B cell (primary cell): ENCODE data around the gene TANGO6. TPM values are rescaled to one million over a fixed set of nuclear protein-coding genes. Genes with fewer than 3 reads are reported as not detected.

Experiments used
- ATAC-seq: fragments of 200-7000 bp; cut with Tn5 transposase; one replicate; pipeline ENCODE4 v1.10.0; 2021; ENCODE audit warnings: low read depth, mild to moderate bottlenecking, moderate number of reproducible peaks, moderate library complexity
- CTCF ChIA-PET: fragments of 350-600 bp; sonication (Branson Sonifier 250); formaldehyde crosslinking; loops from one replicate; lab custom pipeline; 2021; ENCODE audit warnings: antibody characterized with exemption, inconsistent platforms; lab: Charles Lee
- POLR2A ChIA-PET: fragments of 350-600 bp; sonication (Branson Sonifier 250); formaldehyde crosslinking; loops from one replicate; lab custom pipeline; 2021; ENCODE audit warnings: antibody characterized with exemption; lab: Charles Lee
- DNase-seq: peaks from one replicate; pipeline ENCODE4 v3.0.0; 2013
- H2AFZ ChIP-seq: 2 replicates; pipeline ENCODE4 v1.6.1; 2012; ENCODE audit warnings: mild to moderate bottlenecking, low read depth, low read length; ENCODE audit not compliant: insufficient read depth, poor library complexity, severe bottlenecking
- H3K27ac ChIP-seq, 2 donors: 1 replicate in 1 of 2; 2 replicates in 1 of 2; pipeline ENCODE4 v1.5.1; 2012 to 2013; ENCODE audit warnings: low read length in 2 of 2, mild to moderate bottlenecking in 2 of 2, moderate library complexity in 1 of 2
- H3K27me3 ChIP-seq, 4 experiments: fragments of 200-600 bp in 1 of 4; sonication (generic) in 1 of 4; replicated peaks in 1 of 4; 1 replicate in 2 of 4; 2 replicates in 2 of 4; pipeline versions ENCODE4 v1.6.1 to v1.7.0; 2013 to 2016; ENCODE audit warnings: low read length in 3 of 4, mild to moderate bottlenecking in 2 of 4, mixed read lengths in 1 of 4, moderate library complexity in 1 of 4; ENCODE audit not compliant: insufficient read depth in 4 of 4, control insufficient read depth in 3 of 4; ENCODE audit errors: control extremely low read depth in 1 of 4
- H3K36me3 ChIP-seq, 2 experiments: replicated peaks in 1 of 2; 1 replicate in 1 of 2; 2 replicates in 1 of 2; pipeline versions ENCODE4 v1.6.1 to v1.7.1; 2013; ENCODE audit warnings: low read length in 1 of 2; ENCODE audit not compliant: insufficient read depth in 2 of 2, control insufficient read depth in 1 of 2; ENCODE audit errors: control extremely low read depth in 1 of 2, extremely low read depth in 1 of 2
- H3K4me1 ChIP-seq, 2 donors: fragments of 200-600 bp in 1 of 2; sonication (generic) in 1 of 2; 1 replicate in 1 of 2; 2 replicates in 1 of 2; pipeline versions ENCODE4 v1.5.1 to v1.6.1; 2013 to 2017; ENCODE audit warnings: low read length in 2 of 2; ENCODE audit not compliant: control insufficient read depth in 2 of 2, insufficient read depth in 2 of 2
- H3K4me2 ChIP-seq: replicated peaks from 2 replicates; pipeline ENCODE3; 2012; ENCODE audit warnings: mild to moderate bottlenecking, low read depth, low read length; ENCODE audit not compliant: poor library complexity, severe bottlenecking
- H3K4me3 ChIP-seq, 5 experiments: fragments of 200-600 bp in 1 of 5; sonication (generic) in 1 of 5; 1 replicate in 3 of 5; 2 replicates in 2 of 5; pipeline versions ENCODE4 v1.5.1 to v1.7.0; 2011 to 2016; ENCODE audit warnings: low read length in 4 of 5, mild to moderate bottlenecking in 4 of 5, low read depth in 2 of 5, control low read depth in 1 of 5, moderate library complexity in 1 of 5; ENCODE audit not compliant: insufficient read depth in 1 of 5; ENCODE audit errors: control extremely low read depth in 1 of 5, extremely low read depth in 1 of 5
- H3K79me2 ChIP-seq: fragments of 200-600 bp; sonication (generic); one replicate; pipeline ENCODE4 v1.6.0; 2016; ENCODE audit warnings: low read length; ENCODE audit not compliant: control insufficient read depth, insufficient read depth
- H3K9ac ChIP-seq: fragments of 200-600 bp; sonication (generic); 2 replicates; pipeline ENCODE4 v1.6.1; 2017; ENCODE audit warnings: mild to moderate bottlenecking, low read length, moderate library complexity
- H3K9me3 ChIP-seq, 3 donors: one replicate each; pipeline versions ENCODE4 v1.6.1 to v1.7.1; 2013; ENCODE audit warnings: low read length in 2 of 3; ENCODE audit not compliant: control insufficient read depth in 2 of 3, insufficient read depth in 1 of 3; ENCODE audit errors: control extremely low read depth in 1 of 3
- H4K20me1 ChIP-seq: 2 replicates; pipeline ENCODE4 v1.6.0; 2012; ENCODE audit warnings: mild to moderate bottlenecking, low read length; ENCODE audit not compliant: insufficient read depth, control insufficient read depth, poor library complexity, severe bottlenecking
- H3K27ac Mint-ChIP-seq: one replicate; pipeline ENCODE4 v1.8.0; 2021; ENCODE audit warnings: mixed read lengths
- H3K27me3 Mint-ChIP-seq: one replicate; pipeline ENCODE4 v1.8.0; 2021; ENCODE audit warnings: mixed read lengths
- H3K4me1 Mint-ChIP-seq: one replicate; pipeline ENCODE4 v1.8.0; 2021; ENCODE audit warnings: mixed read lengths
- H3K4me3 Mint-ChIP-seq: one replicate; pipeline ENCODE4 v1.8.0; 2021; ENCODE audit warnings: mixed read lengths
- H3K9me3 Mint-ChIP-seq: one replicate; pipeline ENCODE4 v1.8.0; 2022; ENCODE audit warnings: mixed read lengths; ENCODE audit not compliant: insufficient read depth
- CTCF ChIP-seq: fragments of 200-600 bp; IDR thresholded peaks from one replicate; pipeline ENCODE4 v1.8.0; 2022; ENCODE audit warnings: antibody characterized with exemption, mild to moderate bottlenecking
- EZH2 ChIP-seq: IDR thresholded peaks from 2 replicates; pipeline ENCODE4 v1.6.1; 2012; ENCODE audit warnings: borderline replicate concordance, low read depth, mild to moderate bottlenecking, moderate library complexity, low read length; ENCODE audit not compliant: insufficient read depth, poor library complexity, severe bottlenecking
- intact Hi-C: fragments of 100-400 bp; cut with micrococcal nuclease; formaldehyde crosslinking; loops from one replicate; pipeline ENCODE4 v1.10.0; 2022
- polyA plus RNA-seq: library from polyadenylated mRNA; depleted of rRNA; stranded (reverse); fragments of >200 nt; gene quantifications from 2 replicates; pipeline ENCODE4 v1.2.3, GENCODE V29; 2012
- total RNA-seq, 2 donors: library from RNA; stranded (reverse); fragments of 120-200 nt in 1 of 2; gene quantifications; 1 replicate in 1 of 2; 2 replicates in 1 of 2; pipeline versions ENCODE4 v1.2.3 to v1.2.4, GENCODE V29; 2013 to 2022

Gene TANGO6
- total and polyA plus RNA-seq, 2 donors (not counting 1 experiment from before 2014, with no cell fraction given): 8.0 to 42.8 TPM

DNA sequence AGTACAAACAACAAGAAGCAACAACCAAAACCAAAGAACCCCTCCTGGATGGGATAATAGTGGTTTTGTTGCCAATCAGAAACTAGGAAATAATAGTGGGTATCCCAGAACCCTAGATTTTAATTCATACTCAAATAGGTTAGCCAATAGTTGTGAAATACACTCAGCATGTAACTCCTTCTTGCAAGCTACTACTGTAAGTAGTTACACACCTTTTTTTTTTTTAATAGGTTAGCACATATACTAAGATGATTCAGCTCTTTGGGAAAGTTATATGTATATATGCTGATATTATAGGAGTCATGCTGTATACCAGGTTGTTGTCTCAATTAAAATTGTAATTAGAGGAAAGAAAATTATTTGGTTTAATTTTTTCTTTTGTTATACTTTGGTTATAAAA is 169.6 kb downstream of the TANGO6 start:
- Histone ChIP-seq H3K4me1 (no peaks in the 10 kb centered on the region), H2AFZ (no peak overlapping the region), H3K9me3 (no peaks in the 10 kb centered on the region), H3K27me3 (no peaks in the 10 kb centered on the region), H4K20me1 (no peaks in the 10 kb centered on the region), H3K4me2 (no peak overlapping the region), H3K36me3 (no peaks in the 10 kb centered on the region), H3K4me3 (no peak overlapping the region), H3K79me2 (no peaks in the 10 kb centered on the region), H3K27ac (no peak overlapping the region), H3K9ac (no peak overlapping the region)
- ATAC-seq (no peak), DNase-seq (no peak)
- no peaks in the 10 kb centered on the region for H3K27me3 Mint-ChIP-seq
- no peak overlapping the region for H3K4me3 Mint-ChIP-seq
- POLR2A ChIA-PET: no interaction called here
- no peaks in the 10 kb centered on the region for H3K4me1 Mint-ChIP-seq
- TF ChIP-seq CTCF: no peak
- H3K9me3 Mint-ChIP-seq: no peaks in the 10 kb centered on the region
- intact Hi-C loops: no loop called here
- CTCF ChIA-PET: interaction anchor here (0.7 kb wide), 1 partner anchor 47 kb away, joined by 5 read pairs; no protein-coding TSS in a partner anchor
- H3K27ac Mint-ChIP-seq: no peak overlapping the region

GRCh38 chr16:69013991-69014390 is 170.7 kb downstream of the TANGO6 start:
- Mint-ChIP-seq H3K4me3 (no peak overlapping the region), H3K9me3 (no peaks in the 10 kb centered on the region), H3K27ac (no peak overlapping the region), H3K27me3 (no peaks in the 10 kb centered on the region), H3K4me1 (no peaks in the 10 kb centered on the region)
- H3K27me3 ChIP-seq: no peaks in the 10 kb centered on the region
- H3K9ac ChIP-seq: no peak overlapping the region
- no peaks in the 10 kb centered on the region for H4K20me1 ChIP-seq
- H3K4me2 ChIP-seq: no peak overlapping the region
- POLR2A ChIA-PET: no interaction called here
- no peak for TF ChIP-seq EZH2
- no peak for TF ChIP-seq CTCF
- H2AFZ ChIP-seq: no peak overlapping the region
- no peak overlapping the region for H3K27ac ChIP-seq
- CTCF ChIA-PET: no interaction called here
- intact Hi-C loops: no loop called here
- H3K79me2 ChIP-seq: no peaks in the 10 kb centered on the region
- no peaks in the 10 kb centered on the region for H3K9me3 ChIP-seq
- no peak for DNase-seq
- no peaks in the 10 kb centered on the region for H3K36me3 ChIP-seq
- ATAC-seq: no peak
- H3K4me1 ChIP-seq: no peaks in the 10 kb centered on the region
- no peak overlapping the region for H3K4me3 ChIP-seq
